Lower leg skin (tissue), 3 donors: ENCODE measurements around the gene C2CD3.

Experiments
- CTCF ChIP-seq, 3 donors: fragments of 450-650 bp; IDR thresholded peaks; one replicate each; pipeline ENCODE4 v1.5.1; 2016; ENCODE audit warnings: antibody characterized with exemption in 3 of 3, mild to moderate bottlenecking in 3 of 3, moderate library complexity in 2 of 3
- POLR2A ChIP-seq, 2 donors: fragments of 450-650 bp; IDR thresholded peaks; one replicate each; pipeline ENCODE4 v1.6.1; 2016 to 2017; ENCODE audit warnings: antibody characterized with exemption in 2 of 2, mild to moderate bottlenecking in 1 of 2, moderate library complexity in 1 of 2

GRCh38 chr11:74175920-74176319 lies 5.1 kb upstream of the C2CD3 start:
- TF ChIP-seq CTCF (IDR thresholded peaks at IDR 0.05) (no peak), POLR2A (IDR thresholded peaks at IDR 0.05) (no peak)
